ENCODE results near the gene HOXB3.

Gene HOXB3

GRCh38 chr17:48628649-48629410 is 38.8 kb upstream of the HOXB3 start:
- no peak overlapping the region for H3K4me3 ChIP-seq (ENCODE audit: low read depth, low read length)
- no peak for TF ChIP-seq CTCF (conservative IDR thresholded peaks at IDR 0.05; ENCODE audit: low read depth, low read length)
- DNase-seq (ENCODE audit: low read depth) = no peak

- no peak for DNase-seq (ENCODE audit: low read depth)
- no peak overlapping the region for H3K4me3 ChIP-seq (ENCODE audit: low read depth, low read length)
- TF ChIP-seq CTCF (conservative IDR thresholded peaks at IDR 0.05; ENCODE audit: low read depth, low read length) = no peak
Measured at GRCh38 chr17:48627623-48628521, 37.8 kb upstream of the HOXB3 start.

GRCh38 chr17:48627118-48627597 is 37.1 kb upstream of the HOXB3 start:
- no peak overlapping the region for H3K4me3 ChIP-seq (ENCODE audit: low read depth, low read length)
- TF ChIP-seq CTCF (conservative IDR thresholded peaks at IDR 0.05; ENCODE audit: low read depth, low read length) = no peak
- DNase-seq (ENCODE audit: low read depth) = no peak

GRCh38 chr17:48626245-48627117 is 36.4 kb upstream of the HOXB3 start, which contains the start of gene HOXB9:
Gene HOXB9, minus strand, starts transcription at chr17:48626358. Its CDS starts 89 bp downstream, at chr17:48626269.
- DNase-seq (ENCODE audit: low read depth) = no peak
- H3K4me3 ChIP-seq (ENCODE audit: low read depth, low read length) = no peak within 1 kb of the TSS
- no peak for TF ChIP-seq CTCF (conservative IDR thresholded peaks at IDR 0.05; ENCODE audit: low read depth, low read length)

- DNase-seq (ENCODE audit: low read depth) = no peak
- H3K4me3 ChIP-seq (ENCODE audit: low read depth, low read length) = no peak overlapping the region
- no peak for TF ChIP-seq CTCF (conservative IDR thresholded peaks at IDR 0.05; ENCODE audit: low read depth, low read length)
Measured at GRCh38 chr17:48625495-48626244, 35.6 kb upstream of the HOXB3 start.
